ENCODE measurements around the gene BEX2. TPM values are rescaled to one million over a fixed set of nuclear protein-coding genes. Genes with fewer than 3 reads are reported as not detected.
"Not testable (repeated sequence)": the region's sequence is repeated elsewhere in the genome, so short reads cannot be mapped to it uniquely, and the experiment has no call there.

Gene BEX2
- 45.4 and 49.8 TPM in 2 replicates for total RNA-seq (2014; rRNA removed; shearing (Covaris generic))

- no peaks in the 10 kb centered on the region; the same call in 1 of the 2 replicates for H3K36me3 ChIP-seq (replicated peaks; ENCODE audit: control insufficient read depth, insufficient read depth, low read length)
- DNase-seq: peak; percentile 87
- peak within 1 kb of the TSS; percentile 84 for H3K4me3 ChIP-seq (ENCODE audit: insufficient read depth, low read depth, low read length)
- no peaks in the 10 kb centered on the region; the same call in 1 of the 2 replicates for H3K27me3 ChIP-seq (ENCODE audit: control insufficient read depth, insufficient read depth, low read length)
These were observed at the start of gene BEX2 for GRCh38 chrX:103310555-103311398. Gene BEX2, minus strand, starts transcription at chrX:103310990. Its CDS starts 1,014 bp downstream, at chrX:103309976.

DNA sequence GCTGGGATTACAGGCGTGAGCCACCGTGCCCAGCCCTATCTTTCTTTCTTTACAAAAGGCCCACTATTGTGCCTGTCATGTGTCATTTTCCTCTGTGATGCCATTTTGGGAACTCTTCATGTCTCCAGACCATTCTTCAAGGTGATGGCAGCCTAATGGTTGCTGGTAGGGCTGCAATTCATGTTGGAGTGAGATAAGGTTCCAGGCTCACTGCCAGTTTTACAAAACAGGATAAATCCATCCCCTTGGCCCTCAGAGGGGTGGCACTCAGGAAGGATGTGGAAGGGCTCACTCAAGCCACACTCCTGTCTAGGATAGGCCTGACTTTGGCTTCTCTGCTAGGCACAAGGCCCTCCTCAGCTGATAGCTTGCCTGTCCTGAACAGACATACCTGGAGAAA is 49.3 kb upstream of the BEX2 start:
- peaks cover 4% of the 10 kb centered on the region for H3K36me3 ChIP-seq (replicated peaks; ENCODE audit: control insufficient read depth, insufficient read depth, low read length)

GRCh38 chrX:103359605-103360004 is 48.8 kb upstream of the BEX2 start:
- not testable (repeated sequence) for H3K4me3 ChIP-seq (ENCODE audit: insufficient read depth, low read depth, low read length); DNase-seq; H3K36me3 ChIP-seq (replicated peaks; ENCODE audit: control insufficient read depth, insufficient read depth, low read length); H3K27me3 ChIP-seq (ENCODE audit: control insufficient read depth, insufficient read depth, low read length)

More for the DNA sequence above, 49.3 kb upstream of the BEX2 start:
- Histone ChIP-seq H3K4me3 (ENCODE audit: insufficient read depth, low read depth, low read length) (no peak overlapping the region), H3K27me3 (ENCODE audit: control insufficient read depth, insufficient read depth, low read length) (no peaks in the 10 kb centered on the region)
- DNase-seq: no peak

GRCh38 chrX:103357871-103358270 is 47.1 kb upstream of the BEX2 start:
- Histone ChIP-seq H3K36me3 (replicated peaks; ENCODE audit: control insufficient read depth, insufficient read depth, low read length) (peaks cover 4% of the 10 kb centered on the region), H3K4me3 (ENCODE audit: insufficient read depth, low read depth, low read length) (peak overlapping the region; percentile 68; the same call in 1 of the 2 replicates), H3K27me3 (ENCODE audit: control insufficient read depth, insufficient read depth, low read length) (no peaks in the 10 kb centered on the region)
- no peak for DNase-seq

DNA sequence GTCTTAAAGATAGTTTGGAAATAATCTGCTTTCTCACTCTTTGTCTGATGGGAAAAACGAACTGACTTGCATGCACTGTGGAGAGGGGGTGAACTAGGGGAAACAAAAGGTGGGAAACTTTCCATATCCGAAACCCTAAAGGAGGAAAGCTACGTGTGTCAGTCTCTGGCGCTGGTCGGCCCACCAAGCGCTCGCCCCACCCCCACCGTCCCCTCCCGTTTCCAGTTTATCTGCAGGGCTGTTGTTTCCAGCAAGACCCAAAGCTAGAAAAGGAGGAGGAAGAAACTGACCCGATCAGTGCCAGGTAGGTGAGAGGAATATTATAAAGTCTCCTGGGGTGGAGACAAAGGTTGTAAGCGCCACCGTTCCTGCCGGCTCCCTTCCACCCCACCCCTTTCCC is 46.1 kb upstream of the BEX2 start:
- Histone ChIP-seq H3K27me3 (ENCODE audit: control insufficient read depth, insufficient read depth, low read length) (no peaks in the 10 kb centered on the region), H3K4me3 (ENCODE audit: insufficient read depth, low read depth, low read length) (peak overlapping the region; percentile 68), H3K36me3 (replicated peaks; ENCODE audit: control insufficient read depth, insufficient read depth, low read length) (peaks cover 4% of the 10 kb centered on the region)
- DNase-seq: no peak

GRCh38 chrX:103356130-103356798 is 45.5 kb upstream of the BEX2 start, which contains the start of gene TCEAL9:
Gene TCEAL9, plus strand, starts transcription at chrX:103356506. Its CDS starts 1,179 bp downstream, at chrX:103357685.
- no peak for DNase-seq
- no peaks in the 10 kb centered on the region for H3K27me3 ChIP-seq (ENCODE audit: control insufficient read depth, insufficient read depth, low read length)
- peaks cover 4% of the 10 kb centered on the region for H3K36me3 ChIP-seq (replicated peaks; ENCODE audit: control insufficient read depth, insufficient read depth, low read length)
- peak within 1 kb of the TSS; percentile 68 for H3K4me3 ChIP-seq (ENCODE audit: insufficient read depth, low read depth, low read length)

DNA sequence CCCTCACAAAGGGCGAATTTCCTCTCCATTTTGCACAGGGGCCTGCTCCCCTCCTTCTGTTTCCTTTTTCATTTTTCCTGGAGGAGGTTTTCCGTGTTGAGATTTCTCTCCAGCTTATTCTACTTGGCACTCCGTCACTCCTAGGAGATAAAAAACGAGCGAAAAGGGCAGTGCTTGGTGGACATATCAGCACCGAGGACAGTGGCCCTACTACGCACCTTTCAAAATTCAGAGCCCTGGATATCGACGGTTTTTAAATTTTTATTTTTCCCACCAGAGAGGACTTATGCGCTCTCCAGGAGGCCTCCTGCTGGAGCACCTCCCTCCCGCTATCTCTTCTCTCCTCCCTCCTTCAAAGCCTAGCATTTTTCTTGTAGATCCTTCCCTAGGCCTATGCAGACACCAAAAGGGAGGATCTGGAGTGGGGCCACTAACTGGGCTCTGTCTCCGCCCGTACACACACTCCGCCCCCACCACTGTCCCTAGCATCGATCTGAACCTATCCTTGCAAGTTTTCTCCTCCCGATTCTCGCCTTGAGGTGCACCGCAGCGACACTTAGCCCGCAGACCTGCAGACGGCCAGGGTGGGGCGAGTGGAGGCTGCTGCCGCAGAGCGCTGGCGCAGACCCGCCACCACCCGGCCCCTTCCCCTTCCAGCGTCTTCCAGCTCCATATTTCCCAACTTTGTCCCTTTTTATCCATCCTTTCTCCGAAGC is 37.0 kb upstream of the BEX2 start:
- Histone ChIP-seq H3K36me3 (replicated peaks; ENCODE audit: control insufficient read depth, insufficient read depth, low read length) (no peaks in the 10 kb centered on the region), H3K4me3 (ENCODE audit: insufficient read depth, low read depth, low read length) (peak overlapping the region; percentile 34), H3K27me3 (ENCODE audit: control insufficient read depth, insufficient read depth, low read length) (peaks cover 15% of the 10 kb centered on the region)
- no peak for DNase-seq

DNA sequence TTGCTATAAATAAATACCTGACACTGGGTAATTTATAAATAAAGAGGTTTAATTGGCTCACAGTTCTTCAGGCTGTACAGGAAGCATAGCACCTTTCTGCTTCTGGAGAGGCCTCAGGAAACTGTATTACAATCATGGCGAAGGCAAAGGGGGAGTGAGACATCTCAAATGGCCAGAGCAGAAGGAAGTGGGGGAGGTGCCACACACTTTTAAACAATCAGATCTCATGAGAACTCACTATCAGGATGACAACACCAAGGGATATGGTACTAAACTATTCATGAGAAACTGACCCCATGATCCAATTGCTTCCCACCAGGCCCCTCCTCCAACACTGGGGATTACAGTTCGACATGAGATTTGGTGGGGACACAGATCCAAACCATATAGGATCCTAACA is 33.8 kb upstream of the BEX2 start:
- no peak overlapping the region for H3K4me3 ChIP-seq (ENCODE audit: insufficient read depth, low read depth, low read length)
- peaks cover 15% of the 10 kb centered on the region for H3K27me3 ChIP-seq (ENCODE audit: control insufficient read depth, insufficient read depth, low read length)
- DNase-seq: no peak
- no peaks in the 10 kb centered on the region for H3K36me3 ChIP-seq (replicated peaks; ENCODE audit: control insufficient read depth, insufficient read depth, low read length)

- no peak for DNase-seq
- Histone ChIP-seq H3K36me3 (replicated peaks; ENCODE audit: control insufficient read depth, insufficient read depth, low read length) (no peaks in the 10 kb centered on the region), H3K27me3 (ENCODE audit: control insufficient read depth, insufficient read depth, low read length) (peaks cover 7% of the 10 kb centered on the region)
These were observed 32.3 kb upstream of the BEX2 start for GRCh38 chrX:103343105-103343504.

GRCh38 chrX:103338663-103339062 is 27.9 kb upstream of the BEX2 start:
- H3K36me3 ChIP-seq (replicated peaks; ENCODE audit: control insufficient read depth, insufficient read depth, low read length): no peaks in the 10 kb centered on the region
- no peaks in the 10 kb centered on the region; the same call in 1 of the 2 replicates for H3K27me3 ChIP-seq (ENCODE audit: control insufficient read depth, insufficient read depth, low read length)
- no peak overlapping the region for H3K4me3 ChIP-seq (ENCODE audit: insufficient read depth, low read depth, low read length)
- DNase-seq: no peak

More at GRCh38 chrX:103343105-103343504, 32.3 kb upstream of the BEX2 start:
- H3K4me3 ChIP-seq (ENCODE audit: insufficient read depth, low read depth, low read length): no peak overlapping the region

DNA sequence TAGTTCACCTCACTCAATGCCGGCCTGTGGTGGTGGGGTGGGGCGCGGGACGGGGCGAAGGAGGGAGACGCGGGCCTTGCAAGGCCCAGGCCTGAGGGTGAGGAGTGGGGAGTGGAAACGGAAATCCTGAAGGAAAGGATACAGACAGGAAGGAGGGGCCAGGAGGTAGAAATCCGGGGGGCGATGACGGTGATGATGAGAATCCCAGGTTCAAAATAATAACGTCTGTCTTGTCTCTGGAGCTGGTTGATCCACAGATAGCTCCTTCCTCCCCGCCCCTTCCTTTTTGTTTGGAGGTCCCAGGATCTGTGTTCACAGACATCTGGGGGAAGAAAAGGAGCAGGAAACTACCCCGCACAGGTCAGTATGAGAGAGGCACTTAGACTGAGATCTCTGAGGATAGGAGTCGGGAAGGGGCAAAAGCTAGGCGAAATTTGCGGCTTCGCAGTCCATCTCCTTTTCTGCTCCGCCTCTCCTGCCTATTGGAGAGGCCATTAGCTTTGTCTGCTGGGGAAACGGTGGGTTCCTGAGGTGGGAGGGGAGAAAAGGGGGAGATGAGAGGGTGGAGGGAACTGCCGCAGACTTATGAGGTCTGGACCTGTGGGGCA is 20.0 kb upstream of the BEX2 start:
- Histone ChIP-seq H3K4me3 (ENCODE audit: insufficient read depth, low read depth, low read length) (peak overlapping the region; percentile 32), H3K36me3 (replicated peaks; ENCODE audit: control insufficient read depth, insufficient read depth, low read length) (no peaks in the 10 kb centered on the region), H3K27me3 (ENCODE audit: control insufficient read depth, insufficient read depth, low read length) (peaks cover 3% of the 10 kb centered on the region; the same call in 1 of the 2 replicates)
- DNase-seq: peak; percentile 57

DNA sequence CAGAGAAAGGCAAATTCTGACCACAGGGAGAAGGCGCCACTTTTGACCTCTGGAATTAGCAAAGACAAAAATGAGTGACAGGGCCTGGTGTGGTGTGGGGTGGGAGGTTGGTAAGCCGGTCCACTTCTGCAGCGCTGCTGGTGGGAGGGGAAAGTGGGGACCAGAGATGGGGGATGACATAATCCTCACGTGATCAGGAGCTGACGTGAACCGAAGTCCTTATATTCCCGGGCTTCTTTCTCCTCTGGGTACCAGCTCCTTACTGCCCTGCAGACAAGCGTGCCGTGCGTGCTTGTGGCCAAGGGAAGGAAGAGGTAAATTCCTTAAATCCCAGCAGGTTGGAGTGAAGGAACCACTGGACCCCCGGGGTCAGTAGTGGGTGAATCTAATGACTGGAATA is 19.2 kb upstream of the BEX2 start, which contains the start of gene TCEAL7:
Gene TCEAL7 (plus strand): TSS at position 249 of the 400 bp plus-strand sequence. CDS start 1,165 bp downstream, outside the sequence.
- Histone ChIP-seq H3K36me3 (replicated peaks; ENCODE audit: control insufficient read depth, insufficient read depth, low read length) (no peaks in the 10 kb centered on the region), H3K27me3 (ENCODE audit: control insufficient read depth, insufficient read depth, low read length) (peaks cover 3% of the 10 kb centered on the region; the same call in 1 of the 2 replicates), H3K4me3 (ENCODE audit: insufficient read depth, low read depth, low read length) (peak within 1 kb of the TSS; percentile 32)
- peak; percentile 44 for DNase-seq

DNA sequence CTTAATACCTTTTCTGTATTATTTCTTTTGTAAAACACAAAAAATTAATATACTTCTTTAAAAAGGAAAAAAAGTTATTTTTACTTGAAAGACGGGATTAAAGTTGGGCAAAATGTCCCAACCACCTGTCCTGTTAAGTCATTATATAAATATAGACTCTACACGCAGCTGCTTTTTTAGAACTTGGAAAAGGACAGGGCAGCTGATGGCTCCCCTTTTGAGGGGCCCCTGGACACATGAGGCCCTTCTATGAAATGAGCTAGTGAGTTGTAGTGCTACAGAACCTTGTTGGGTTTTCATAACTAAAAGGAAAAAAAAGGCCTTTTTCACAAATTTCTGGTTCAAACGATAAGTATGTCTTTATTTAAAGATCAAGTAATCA is 600 bp upstream of the BEX2 start:
- DNase-seq: no peak
- Histone ChIP-seq H3K4me3 (ENCODE audit: insufficient read depth, low read depth, low read length) (no peak overlapping the region), H3K36me3 (replicated peaks; ENCODE audit: control insufficient read depth, insufficient read depth, low read length) (no peaks in the 10 kb centered on the region; the same call in 1 of the 2 replicates)

More for the DNA sequence above, 600 bp upstream of the BEX2 start:
- H3K27me3 ChIP-seq (ENCODE audit: control insufficient read depth, insufficient read depth, low read length): no peaks in the 10 kb centered on the region; the same call in 1 of the 2 replicates

Data from H7 (cell line).